ENCODE measurements around the gene PCSK4.
"Not testable (repeated sequence)": the region's sequence is repeated elsewhere in the genome, so short reads cannot be mapped to it uniquely, and the experiment has no call there.

Gene PCSK4

GRCh38 chr19:1490311-1491113 lies at the start of gene PCSK4:
Gene PCSK4 (minus strand): TSS chr19:1490350. CDS start chr19:1490346, 4 bp downstream.
- no peaks in the 10 kb centered on the region for H3K36me3 ChIP-seq (ENCODE audit: insufficient read depth, low read length)
- H3K27ac ChIP-seq (ENCODE audit: low read depth, low read length), result no peak within 1 kb of the TSS
- H3K4me3 ChIP-seq (ENCODE audit: low read depth in 1 of 2, low read length in 2 of 2), result peak within 1 kb of the TSS; percentile 49 to 67
- peaks cover 5 to 18% of the 10 kb centered on the region in 2 donors for H3K27me3 ChIP-seq (ENCODE audit: control insufficient read depth in 1 of 2, insufficient read depth in 2 of 2, low read length in 2 of 2)
- H3K9ac ChIP-seq (ENCODE audit: low read length), result peak within 1 kb of the TSS; percentile 9
- H3K9me3 ChIP-seq (ENCODE audit: low read length), result no peaks in the 10 kb centered on the region
- peaks cover 6% of the 10 kb centered on the region for H3K4me1 ChIP-seq (ENCODE audit: insufficient read depth, low read length)

DNA sequence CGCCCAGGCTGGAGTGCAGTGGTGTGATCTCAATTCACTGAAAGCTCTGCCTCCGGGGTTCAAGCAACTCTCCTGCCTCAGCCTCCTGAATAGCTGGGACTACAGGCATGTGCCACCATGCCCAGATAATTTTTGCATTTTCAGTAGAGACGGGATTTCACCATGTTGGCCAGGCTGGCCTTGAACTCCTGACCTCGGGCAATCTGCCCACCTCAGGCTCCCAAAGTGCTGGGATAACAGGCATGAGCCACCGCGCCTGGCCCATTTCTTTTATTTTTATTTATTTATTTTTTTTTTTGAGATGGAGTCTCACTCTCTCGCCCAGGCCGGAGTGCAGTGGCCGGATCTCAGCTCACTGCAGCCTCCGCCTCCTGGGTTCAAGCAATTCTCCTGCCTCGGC lies 49.6 kb upstream of the PCSK4 start:
- not testable (repeated sequence) for H3K36me3 ChIP-seq (ENCODE audit: insufficient read depth, low read length); H3K4me3 ChIP-seq (ENCODE audit: low read depth in 1 of 2, low read length in 2 of 2); H3K27me3 ChIP-seq (ENCODE audit: control insufficient read depth in 1 of 2, insufficient read depth in 2 of 2, low read length in 2 of 2); H3K27ac ChIP-seq (ENCODE audit: low read depth, low read length); H3K9ac ChIP-seq (ENCODE audit: low read length); H3K9me3 ChIP-seq (ENCODE audit: low read length); H3K4me1 ChIP-seq (ENCODE audit: insufficient read depth, low read length)

- H3K4me3 ChIP-seq (ENCODE audit: low read depth in 1 of 2, low read length in 2 of 2), result no peak overlapping the region
- H3K4me1 ChIP-seq (ENCODE audit: insufficient read depth, low read length), result peaks cover 8% of the 10 kb centered on the region
- no peaks in the 10 kb centered on the region for H3K36me3 ChIP-seq (ENCODE audit: insufficient read depth, low read length)
- H3K27me3 ChIP-seq (ENCODE audit: control insufficient read depth in 1 of 2, insufficient read depth in 2 of 2, low read length in 2 of 2), result no peaks in the 10 kb centered on the region
- no peak overlapping the region for H3K9ac ChIP-seq (ENCODE audit: low read length)
- no peaks in the 10 kb centered on the region for H3K9me3 ChIP-seq (ENCODE audit: low read length)
- H3K27ac ChIP-seq (ENCODE audit: low read depth, low read length), result no peak overlapping the region
Measured at GRCh38 chr19:1538978-1539377, 48.8 kb upstream of the PCSK4 start.

DNA sequence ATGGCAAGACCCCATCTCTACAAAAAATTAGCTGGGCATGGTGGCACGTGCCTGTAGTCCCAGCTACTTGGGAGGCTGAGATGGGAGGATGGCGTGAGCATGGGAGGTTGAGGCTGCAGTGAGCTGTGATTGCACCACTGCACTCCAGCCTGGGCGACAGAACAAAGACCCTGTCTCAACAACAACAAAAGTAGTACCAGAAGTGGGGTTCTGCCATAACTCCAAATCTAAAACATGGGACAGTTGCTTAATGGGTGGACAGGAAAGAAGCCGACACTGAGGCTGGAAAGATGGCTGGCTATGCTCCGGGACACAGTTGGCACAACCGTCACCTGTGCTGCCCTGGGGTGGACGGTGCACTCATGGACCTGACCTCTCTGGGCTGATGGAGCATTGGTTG lies 45.5 kb upstream of the PCSK4 start:
- H3K4me3 ChIP-seq (ENCODE audit: low read depth in 1 of 2, low read length in 2 of 2); H3K9me3 ChIP-seq (ENCODE audit: low read length); H3K27ac ChIP-seq (ENCODE audit: low read depth, low read length); H3K27me3 ChIP-seq (ENCODE audit: control insufficient read depth in 1 of 2, insufficient read depth in 2 of 2, low read length in 2 of 2); H3K36me3 ChIP-seq (ENCODE audit: insufficient read depth, low read length); H3K9ac ChIP-seq (ENCODE audit: low read length); H3K4me1 ChIP-seq (ENCODE audit: insufficient read depth, low read length): not testable (repeated sequence)

DNA sequence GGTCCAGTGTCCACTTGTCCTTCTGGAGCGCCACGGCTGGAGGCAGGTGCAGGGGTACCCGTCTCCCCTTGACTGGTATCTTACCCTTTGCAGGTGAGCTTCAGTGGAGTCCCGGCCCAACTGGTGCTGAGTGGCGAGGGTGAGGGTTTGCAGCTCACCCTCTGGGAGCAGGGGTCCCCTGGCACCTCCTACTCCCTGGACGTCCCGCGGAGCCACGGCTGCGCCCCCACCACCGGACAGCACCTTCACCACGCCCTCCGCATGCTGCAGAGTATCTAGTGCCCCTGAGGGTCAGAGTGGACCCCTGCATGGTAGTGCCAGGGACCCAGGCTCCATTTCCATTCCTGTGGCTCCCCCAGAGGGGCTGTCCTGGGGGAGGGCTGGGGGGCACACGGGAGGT lies 44.8 kb upstream of the PCSK4 start:
- Histone ChIP-seq H3K9me3 (ENCODE audit: low read length) (no peaks in the 10 kb centered on the region), H3K27ac (ENCODE audit: low read depth, low read length) (no peak overlapping the region), H3K36me3 (ENCODE audit: insufficient read depth, low read length) (no peaks in the 10 kb centered on the region), H3K27me3 (ENCODE audit: control insufficient read depth in 1 of 2, insufficient read depth in 2 of 2, low read length in 2 of 2) (peaks cover 0 to 3% of the 10 kb centered on the region in 2 donors), H3K4me3 (ENCODE audit: low read depth in 1 of 2, low read length in 2 of 2) (no peak overlapping the region), H3K4me1 (ENCODE audit: insufficient read depth, low read length) (no peaks in the 10 kb centered on the region), H3K9ac (ENCODE audit: low read length) (no peak overlapping the region)

DNA sequence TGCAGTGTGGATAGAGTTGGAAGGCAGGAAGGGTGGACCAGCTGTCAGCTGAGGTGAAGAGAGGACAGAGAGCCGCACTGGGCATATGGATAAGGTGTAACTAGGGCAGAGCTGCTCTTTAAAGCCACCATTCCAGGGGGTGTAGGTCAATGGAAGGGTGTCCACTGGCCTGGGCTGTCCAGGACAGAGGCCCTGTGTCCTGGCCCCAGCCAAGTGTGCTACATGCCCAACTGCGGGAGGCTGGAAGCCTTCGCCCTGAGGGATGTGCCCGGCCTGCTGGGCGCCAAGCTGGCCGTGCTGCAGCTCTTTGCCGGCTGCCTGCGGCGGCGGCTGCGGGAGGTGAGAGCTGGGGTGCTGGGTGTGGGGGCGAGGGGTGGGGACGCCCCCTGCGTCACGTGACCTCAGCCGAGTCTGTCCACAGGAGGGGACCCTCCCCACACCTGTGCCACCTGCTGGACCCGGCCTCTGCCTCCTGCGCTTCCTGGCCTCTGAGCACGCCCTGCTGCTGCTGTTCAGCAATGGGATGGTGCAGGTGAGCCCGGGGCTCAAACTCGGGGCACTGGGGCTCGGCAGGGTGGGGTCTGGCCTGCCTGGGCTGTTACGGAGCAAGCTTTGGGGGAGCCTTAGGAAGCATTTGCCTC lies 43.5 kb upstream of the PCSK4 start:
- Histone ChIP-seq H3K27ac (ENCODE audit: low read depth, low read length) (no peak overlapping the region), H3K9me3 (ENCODE audit: low read length) (no peaks in the 10 kb centered on the region), H3K27me3 (ENCODE audit: control insufficient read depth in 1 of 2, insufficient read depth in 2 of 2, low read length in 2 of 2) (peaks cover 0 to 10% of the 10 kb centered on the region in 2 donors), H3K9ac (ENCODE audit: low read length) (no peak overlapping the region), H3K36me3 (ENCODE audit: insufficient read depth, low read length) (no peaks in the 10 kb centered on the region), H3K4me3 (ENCODE audit: low read depth in 1 of 2, low read length in 2 of 2) (no peak overlapping the region), H3K4me1 (ENCODE audit: insufficient read depth, low read length) (no peaks in the 10 kb centered on the region)

DNA sequence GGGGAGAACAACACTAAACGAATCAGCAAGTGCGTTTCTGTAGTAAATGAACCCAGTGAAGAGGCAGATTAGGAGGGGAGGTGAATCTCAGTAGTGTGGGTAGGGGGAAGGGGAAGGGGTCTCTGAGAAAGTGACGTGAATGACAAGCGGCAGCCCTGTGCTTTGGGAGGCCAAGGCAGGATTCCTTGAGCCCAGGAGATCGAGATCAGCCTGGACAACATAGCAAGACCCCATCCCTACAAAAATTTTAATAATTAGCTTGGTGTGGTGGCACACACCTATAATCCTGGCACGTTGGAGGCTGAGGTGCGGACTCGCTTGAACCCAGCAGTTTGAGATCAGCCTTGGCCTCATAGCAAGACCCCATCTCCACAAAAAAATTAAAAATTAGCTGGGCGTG lies 41.9 kb upstream of the PCSK4 start:
- Histone ChIP-seq H3K4me1 (ENCODE audit: insufficient read depth, low read length) (no peaks in the 10 kb centered on the region), H3K4me3 (ENCODE audit: low read depth in 1 of 2, low read length in 2 of 2) (no peak overlapping the region), H3K27ac (ENCODE audit: low read depth, low read length) (no peak overlapping the region), H3K36me3 (ENCODE audit: insufficient read depth, low read length) (no peaks in the 10 kb centered on the region), H3K9me3 (ENCODE audit: low read length) (no peaks in the 10 kb centered on the region), H3K9ac (ENCODE audit: low read length) (no peak overlapping the region), H3K27me3 (ENCODE audit: control insufficient read depth in 1 of 2, insufficient read depth in 2 of 2, low read length in 2 of 2) (peaks cover 0 to 18% of the 10 kb centered on the region in 2 donors)

DNA sequence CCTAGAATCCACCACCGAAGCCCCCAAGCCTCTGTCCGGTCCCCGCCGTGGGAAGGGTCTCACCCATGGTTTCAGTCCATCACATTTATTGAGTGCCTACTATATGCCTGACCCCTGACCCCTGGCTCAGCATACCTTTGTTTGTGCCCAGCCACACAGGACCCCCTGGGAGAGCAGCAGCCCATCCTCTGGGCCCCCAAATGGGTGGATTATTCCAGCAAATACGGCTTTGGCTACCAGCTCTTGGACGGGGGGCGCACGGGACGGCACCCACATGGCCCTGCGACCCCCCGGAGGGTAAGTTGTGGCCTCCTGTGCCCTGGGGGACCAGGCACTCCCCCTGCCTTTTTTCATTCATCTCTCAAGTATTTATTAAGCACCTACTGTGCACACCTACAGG lies 41.4 kb upstream of the PCSK4 start:
- peaks cover 0 to 22% of the 10 kb centered on the region in 2 donors for H3K27me3 ChIP-seq (ENCODE audit: control insufficient read depth in 1 of 2, insufficient read depth in 2 of 2, low read length in 2 of 2)
- no peaks in the 10 kb centered on the region for H3K4me1 ChIP-seq (ENCODE audit: insufficient read depth, low read length)
- no peak overlapping the region for H3K4me3 ChIP-seq (ENCODE audit: low read depth in 1 of 2, low read length in 2 of 2)
- no peak overlapping the region for H3K27ac ChIP-seq (ENCODE audit: low read depth, low read length)
- H3K9me3 ChIP-seq (ENCODE audit: low read length), result no peaks in the 10 kb centered on the region
- no peaks in the 10 kb centered on the region for H3K36me3 ChIP-seq (ENCODE audit: insufficient read depth, low read length)
- no peak overlapping the region for H3K9ac ChIP-seq (ENCODE audit: low read length)

DNA sequence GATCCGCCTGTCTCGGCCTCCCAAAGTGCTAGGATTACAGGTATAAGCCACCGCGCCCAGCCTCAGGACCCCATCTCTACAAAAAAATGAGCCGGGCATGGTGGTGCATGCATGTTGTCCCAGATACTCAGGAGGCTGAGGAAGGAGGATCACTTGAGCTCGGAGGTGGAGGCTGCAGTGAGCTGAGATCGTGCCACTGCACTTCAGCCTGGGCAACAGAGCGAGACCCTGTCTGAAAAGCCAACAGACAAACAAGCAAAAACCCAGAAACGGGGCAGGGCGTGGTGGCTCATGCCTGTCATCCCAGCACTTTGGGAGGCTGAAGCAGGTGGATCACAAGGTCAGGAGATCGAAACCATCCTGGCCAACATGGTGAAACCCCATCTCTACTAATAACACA lies 40.7 kb upstream of the PCSK4 start:
- not testable (repeated sequence) for H3K9me3 ChIP-seq (ENCODE audit: low read length); H3K9ac ChIP-seq (ENCODE audit: low read length); H3K27ac ChIP-seq (ENCODE audit: low read depth, low read length); H3K36me3 ChIP-seq (ENCODE audit: insufficient read depth, low read length); H3K4me1 ChIP-seq (ENCODE audit: insufficient read depth, low read length); H3K4me3 ChIP-seq (ENCODE audit: low read depth in 1 of 2, low read length in 2 of 2)
- H3K27me3 ChIP-seq (ENCODE audit: control insufficient read depth in 1 of 2, insufficient read depth in 2 of 2, low read length in 2 of 2), result peaks cover 6 to 29% of the 10 kb centered on the region in 2 donors

DNA sequence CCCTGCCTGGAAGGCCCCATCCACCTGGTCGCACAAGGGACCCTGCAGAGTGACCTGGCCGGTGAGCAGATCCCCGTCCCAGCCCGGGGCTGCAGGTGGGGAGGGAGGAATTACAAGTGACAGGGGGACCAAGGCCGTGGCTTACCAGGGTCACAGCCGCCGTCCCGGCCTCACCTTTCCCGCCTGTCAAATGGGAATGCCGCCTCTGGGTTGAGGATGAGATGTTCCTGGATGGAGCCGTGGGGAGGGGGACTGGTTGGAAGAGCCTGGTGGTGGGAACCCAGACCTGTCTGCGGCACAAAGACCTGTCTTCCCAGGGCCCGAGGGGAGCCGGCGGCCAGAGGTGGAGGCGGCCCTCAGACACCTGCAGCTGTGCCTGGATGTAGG lies 39.3 kb upstream of the PCSK4 start:
- Histone ChIP-seq H3K27me3 (ENCODE audit: control insufficient read depth in 1 of 2, insufficient read depth in 2 of 2, low read length in 2 of 2) (peaks cover 18 to 44% of the 10 kb centered on the region in 2 donors), H3K36me3 (ENCODE audit: insufficient read depth, low read length) (no peaks in the 10 kb centered on the region), H3K4me1 (ENCODE audit: insufficient read depth, low read length) (no peaks in the 10 kb centered on the region), H3K9ac (ENCODE audit: low read length) (no peak overlapping the region), H3K4me3 (ENCODE audit: low read depth in 1 of 2, low read length in 2 of 2) (no peak overlapping the region), H3K9me3 (ENCODE audit: low read length) (no peaks in the 10 kb centered on the region), H3K27ac (ENCODE audit: low read depth, low read length) (no peak overlapping the region)

DNA sequence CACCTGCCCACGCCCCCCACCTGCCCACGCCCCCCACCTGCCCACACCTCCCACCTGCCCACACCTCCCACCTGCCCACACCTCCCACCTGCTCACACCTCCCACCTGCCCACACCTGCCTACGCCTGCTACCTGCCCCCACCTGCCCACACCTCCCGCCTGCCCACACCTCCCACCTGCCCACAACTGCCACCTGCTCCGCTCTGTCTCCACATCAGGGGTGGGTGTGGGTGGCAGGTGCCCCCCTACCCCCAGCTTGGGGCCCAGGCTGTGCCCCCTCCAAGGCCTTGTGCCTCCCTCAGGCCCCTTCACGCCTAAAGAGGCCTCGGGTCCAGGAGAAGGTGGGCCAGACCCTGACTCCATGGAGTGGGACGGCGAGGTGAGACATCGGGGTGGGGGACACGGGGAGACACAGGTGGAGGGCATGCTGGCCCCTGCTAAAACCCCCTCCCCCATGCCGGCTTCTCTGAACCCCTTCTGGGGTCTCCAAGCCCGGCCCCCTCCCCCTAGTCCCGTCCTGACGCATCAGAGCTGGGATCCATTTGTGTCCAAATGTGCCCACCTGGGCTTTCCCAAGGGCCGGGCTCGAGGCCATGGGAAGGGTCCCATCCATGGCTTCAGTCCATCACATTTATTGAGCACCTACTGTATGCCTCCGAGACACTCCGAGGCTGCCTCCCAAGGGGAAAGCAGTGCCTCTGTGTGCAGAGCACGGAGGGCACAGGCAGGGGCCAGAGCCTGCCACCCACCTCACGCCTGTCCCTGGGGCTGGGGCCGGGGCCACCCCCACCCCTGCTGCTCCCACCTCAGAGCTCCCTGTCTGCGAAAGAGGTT lies 38.7 kb upstream of the PCSK4 start:
- Histone ChIP-seq H3K4me1 (ENCODE audit: insufficient read depth, low read length) (no peaks in the 10 kb centered on the region), H3K27me3 (ENCODE audit: control insufficient read depth in 1 of 2, insufficient read depth in 2 of 2, low read length in 2 of 2) (peaks cover 20 to 46% of the 10 kb centered on the region in 2 donors)

More for the DNA sequence above, 38.7 kb upstream of the PCSK4 start:
- Histone ChIP-seq H3K4me3 (ENCODE audit: low read depth in 1 of 2, low read length in 2 of 2) (no peak overlapping the region), H3K9ac (ENCODE audit: low read length) (no peak overlapping the region), H3K9me3 (ENCODE audit: low read length) (no peaks in the 10 kb centered on the region), H3K27ac (ENCODE audit: low read depth, low read length) (no peak overlapping the region), H3K36me3 (ENCODE audit: insufficient read depth, low read length) (no peaks in the 10 kb centered on the region)

All from muscle layer of colon (tissue), 2 donors.